GM12878 (cell line): ENCODE measurements around the gene SF3B2. TPM values are rescaled to one million over a fixed set of nuclear protein-coding genes. Genes with fewer than 3 reads are reported as not detected.
A peak's percentile ranks its signal among the peaks of the same experiment; 100 is the strongest.

ENCODE experiments used
- CHD1 ChIP-seq: IDR thresholded peaks from 2 replicates; pipeline ENCODE4 v1.6.1; 2012; ENCODE audit warnings: low read depth, low read length, improper control_type of control experiment
- CHD4 ChIP-seq: fragments of 200-600 bp; sonication (generic); IDR thresholded peaks from 2 replicates; pipeline ENCODE4 v1.6.1; 2016; ENCODE audit warnings: mild to moderate bottlenecking
- CUX1 ChIP-seq: IDR thresholded peaks from 2 replicates; pipeline ENCODE4 v1.6.1; 2012; ENCODE audit warnings: improper control_type of control experiment, low read depth, low read length; ENCODE audit not compliant: insufficient replicate concordance
- E4F1 ChIP-seq: fragments of 450-650 bp; IDR thresholded peaks from 2 replicates; pipeline ENCODE4 v1.6.1; 2018; ENCODE audit warnings: borderline replicate concordance, mild to moderate bottlenecking; ENCODE audit not compliant: partially characterized antibody
- ETV6 ChIP-seq, 2 experiments: fragments of 450-650 bp in 1 of 2; IDR thresholded peaks in 1 of 2; conservative IDR thresholded peaks in 1 of 2; 2 replicates each; pipeline ENCODE4 v1.6.1; 2014; ENCODE audit warnings: antibody characterized with exemption in 1 of 2, borderline replicate concordance in 1 of 2, low read depth in 1 of 2, mild to moderate bottlenecking in 1 of 2, moderate library complexity in 1 of 2
- GABPA ChIP-seq: IDR thresholded peaks from 2 replicates; pipeline ENCODE4 v1.6.1; 2014; ENCODE audit warnings: antibody characterized with exemption, low read depth, mild to moderate bottlenecking, inconsistent platforms
- MEF2A ChIP-seq: IDR thresholded peaks from 2 replicates; pipeline ENCODE4 v1.6.1; 2011; ENCODE audit warnings: low read depth, mild to moderate bottlenecking, low read length, moderate library complexity; ENCODE audit not compliant: insufficient read depth
- MEF2B ChIP-seq: fragments of 450-650 bp; IDR thresholded peaks from 2 replicates; pipeline ENCODE4 v1.6.1; 2018; ENCODE audit warnings: mild to moderate bottlenecking, moderate library complexity; ENCODE audit not compliant: partially characterized antibody, poor library complexity, severe bottlenecking
- RAD51 ChIP-seq: fragments of 450-650 bp; IDR thresholded peaks from 2 replicates; pipeline ENCODE4 v1.6.1; 2016; ENCODE audit warnings: moderate library complexity, mild to moderate bottlenecking, inconsistent platforms
- REST ChIP-seq: IDR thresholded peaks from 2 replicates; pipeline ENCODE4 v1.6.1; 2012; ENCODE audit warnings: mild to moderate bottlenecking, low read depth, low read length
- SKIL ChIP-seq: fragments of 450-650 bp; IDR thresholded peaks from 2 replicates; pipeline ENCODE4 v1.6.1; 2017; ENCODE audit warnings: mild to moderate bottlenecking, low read depth, inconsistent platforms; ENCODE audit not compliant: poor library complexity, severe bottlenecking
- SMAD1 ChIP-seq: fragments of 450-650 bp; IDR thresholded peaks from 2 replicates; pipeline ENCODE4 v1.6.1; 2018; ENCODE audit warnings: mild to moderate bottlenecking, low read depth; ENCODE audit not compliant: partially characterized antibody
- STAT1 ChIP-seq: fragments of 450-650 bp; conservative IDR thresholded peaks from 2 replicates; pipeline ENCODE4 v1.6.1; 2014; ENCODE audit warnings: antibody characterized with exemption, mild to moderate bottlenecking
- TCF7 ChIP-seq: IDR thresholded peaks from 2 replicates; pipeline ENCODE4 v1.6.1; 2014; ENCODE audit warnings: antibody characterized with exemption, borderline replicate concordance
- polyA plus RNA-seq, 11 experiments: library from polyadenylated mRNA; depleted of rRNA in 4 of 11; unstranded in 6 of 11; stranded (reverse) in 5 of 11; fragments of >200 nt; fragmentation: Nextera tagmentation in 4 of 11; fragmentation: Illumina TruSeq in 1 of 11; extraction: Ambion mirVana in 4 of 11; extraction: Trizol in 1 of 11; gene quantifications; 1 replicate in 1 of 11; 2 replicates in 10 of 11; pipeline versions ENCODE4 v1.2.1 to v1.2.3, GENCODE V29; 2011 to 2016; ENCODE audit warnings: inconsistent platforms in 2 of 11, missing spikeins in 2 of 11, low read depth in 1 of 11
- total RNA-seq, 4 experiments: library from RNA; depleted of rRNA in 3 of 4; stranded (reverse); fragments of >200 nt in 3 of 4; fragmentation: Illumina TruSeq in 1 of 4; extraction: Trizol in 1 of 4; gene quantifications; 2 replicates each; pipeline versions ENCODE4 v1.2.1 to v1.2.3, GENCODE V29; 2013 to 2021

The SF3B2 gene
- total and polyA plus RNA-seq, 10 of the 15 experiments (the other 5 are each of a cell fraction or from before 2014, with no cell fraction given): 56.3 to 245 (median 144) TPM

GRCh38 chr11:66112601-66113499 is 60.7 kb downstream of the SF3B2 start (continued):
- TF ChIP-seq REST (no peak), STAT1 (no peak), MEF2A (peak; percentile 84; the same call in 1 of the 2 replicates), SKIL (peak; percentile 17), E4F1 (no peak), ETV6 (conservative IDR thresholded peaks at IDR 0.05 in 1 of 2, IDR thresholded peaks at IDR 0.05 in 1 of 2; ENCODE audit: borderline replicate concordance in 1 of 2, low read depth in 1 of 2) (peak in 1 of 2 experiments; percentile 25; a peak in 1 of 4 replicates), GABPA (no peak), TCF7 (no peak), SMAD1 (peak; percentile 50), CHD1 (no peak), CUX1 (no peak), CHD4 (no peak), MEF2B (peak; percentile 50), RAD51 (no peak)
